Nephron (organoid): ENCODE data around the gene C21orf58.

Experiments used
- H3K27ac Mint-ChIP-seq, 3 experiments: 2 replicates each; pipeline ENCODE4 v1.8.0; 2020; ENCODE audit warnings: mixed read lengths in 3 of 3, mild to moderate bottlenecking in 2 of 3, moderate library complexity in 1 of 3
- H3K27me3 Mint-ChIP-seq: 2 replicates; pipeline ENCODE4 v1.8.0; 2021; ENCODE audit warnings: low read depth, mild to moderate bottlenecking, moderate library complexity, mixed read lengths
- H3K36me3 Mint-ChIP-seq: 2 replicates; pipeline ENCODE4 v1.8.0; 2020; ENCODE audit warnings: low read depth, mixed read lengths
- H3K4me1 Mint-ChIP-seq: 2 replicates; pipeline ENCODE4 v1.8.0; 2020; ENCODE audit warnings: mixed read lengths
- H3K4me3 Mint-ChIP-seq, 3 experiments: 2 replicates each; pipeline ENCODE4 v1.8.0; 2020; ENCODE audit warnings: mild to moderate bottlenecking in 3 of 3, mixed read lengths in 3 of 3, moderate library complexity in 2 of 3
- H3K9me3 Mint-ChIP-seq: 2 replicates; pipeline ENCODE4 v1.8.0; 2020; ENCODE audit warnings: mixed read lengths
- TF ChIP-seq, protein P1 (sequence below), 3 experiments: fragments of 200-600 bp; sonication (generic); IDR thresholded peaks; one replicate each; pipeline ENCODE4 v1.5.0; 2021; ENCODE audit warnings: antibody characterized with exemption in 3 of 3; ENCODE audit not compliant: unreplicated experiment in 3 of 3

C21orf58 gene

DNA sequence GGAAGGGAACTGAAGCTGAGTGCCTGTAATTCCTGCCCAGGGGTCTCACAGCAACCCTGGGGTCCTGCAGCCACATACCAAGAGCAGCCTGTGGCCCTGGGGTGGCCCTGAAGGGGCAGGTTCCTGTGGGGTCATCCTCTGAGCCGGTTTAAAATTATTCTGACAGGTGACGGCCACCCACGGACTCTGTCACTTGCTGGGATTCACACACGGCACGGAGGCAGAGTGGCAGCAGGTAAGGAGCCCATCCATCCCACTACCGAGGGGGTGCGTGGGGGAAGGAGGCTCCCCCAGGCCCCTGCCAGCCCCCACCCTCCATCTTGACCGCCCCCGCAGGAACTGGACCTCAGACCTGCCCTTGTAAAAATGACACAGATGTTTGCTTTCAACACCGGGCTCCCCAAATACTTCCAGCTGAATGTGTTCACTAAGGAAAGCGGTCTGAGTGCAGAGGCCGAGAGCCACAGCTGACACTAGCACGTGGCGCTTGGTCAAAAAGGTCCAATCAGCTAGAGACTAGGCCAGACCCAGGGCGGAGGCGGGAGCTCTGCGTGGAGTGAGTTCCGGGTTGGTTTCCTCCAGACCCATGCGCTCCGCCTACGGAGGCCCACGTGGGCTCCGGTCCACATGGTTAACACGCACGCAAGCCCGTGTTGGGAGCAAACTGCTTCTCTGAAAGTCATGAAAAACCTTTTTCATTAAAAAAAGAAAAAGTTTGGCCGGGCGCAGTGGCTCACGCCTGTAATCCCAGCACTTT is 27.5 kb downstream of the C21orf58 start:
- TF ChIP-seq, protein P1, sequence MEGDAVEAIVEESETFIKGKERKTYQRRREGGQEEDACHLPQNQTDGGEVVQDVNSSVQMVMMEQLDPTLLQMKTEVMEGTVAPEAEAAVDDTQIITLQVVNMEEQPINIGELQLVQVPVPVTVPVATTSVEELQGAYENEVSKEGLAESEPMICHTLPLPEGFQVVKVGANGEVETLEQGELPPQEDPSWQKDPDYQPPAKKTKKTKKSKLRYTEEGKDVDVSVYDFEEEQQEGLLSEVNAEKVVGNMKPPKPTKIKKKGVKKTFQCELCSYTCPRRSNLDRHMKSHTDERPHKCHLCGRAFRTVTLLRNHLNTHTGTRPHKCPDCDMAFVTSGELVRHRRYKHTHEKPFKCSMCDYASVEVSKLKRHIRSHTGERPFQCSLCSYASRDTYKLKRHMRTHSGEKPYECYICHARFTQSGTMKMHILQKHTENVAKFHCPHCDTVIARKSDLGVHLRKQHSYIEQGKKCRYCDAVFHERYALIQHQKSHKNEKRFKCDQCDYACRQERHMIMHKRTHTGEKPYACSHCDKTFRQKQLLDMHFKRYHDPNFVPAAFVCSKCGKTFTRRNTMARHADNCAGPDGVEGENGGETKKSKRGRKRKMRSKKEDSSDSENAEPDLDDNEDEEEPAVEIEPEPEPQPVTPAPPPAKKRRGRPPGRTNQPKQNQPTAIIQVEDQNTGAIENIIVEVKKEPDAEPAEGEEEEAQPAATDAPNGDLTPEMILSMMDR (IDR thresholded peaks at IDR 0.05; ENCODE audit: unreplicated experiment in 3 of 3) = no peak
- H3K27ac Mint-ChIP-seq = peak overlapping the region; percentile 40 to 64 (median 54)
- H3K4me3 Mint-ChIP-seq = peak overlapping the region; percentile 21 to 59 (median 43)
- H3K4me1 Mint-ChIP-seq = peaks cover 12% of the 10 kb centered on the region
- H3K27me3 Mint-ChIP-seq = no peaks in the 10 kb centered on the region
- H3K36me3 Mint-ChIP-seq = peaks cover 41% of the 10 kb centered on the region
- H3K9me3 Mint-ChIP-seq = peaks cover 3% of the 10 kb centered on the region

DNA sequence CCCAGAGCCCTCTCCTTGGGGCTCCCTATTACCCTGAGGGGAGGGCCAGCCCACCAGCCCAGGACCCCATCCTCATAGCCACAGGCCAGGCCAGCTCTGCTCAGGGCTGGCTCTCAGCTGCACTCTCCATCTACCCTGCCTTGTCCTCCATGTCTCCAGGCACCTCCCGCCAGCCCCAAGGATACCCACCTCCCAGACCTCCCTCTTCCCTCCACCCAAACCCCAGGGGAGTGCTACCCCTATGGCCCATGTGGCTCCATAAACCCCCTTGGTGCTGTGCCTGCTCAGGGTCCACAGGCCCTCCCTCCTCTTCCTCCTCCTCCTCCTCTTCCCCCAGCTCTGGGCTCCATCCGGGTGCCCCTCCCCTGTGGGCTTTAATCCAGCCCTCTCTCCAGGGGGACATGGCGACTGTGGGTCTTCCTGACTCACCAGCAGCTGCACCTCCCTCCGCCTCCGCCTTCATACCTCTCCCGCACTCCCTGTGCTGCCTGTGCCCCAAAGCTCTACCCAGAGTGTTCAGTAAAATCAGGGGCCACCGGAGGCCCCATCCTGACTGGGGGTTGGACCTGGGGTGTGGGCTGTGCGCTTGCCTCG is 28.4 kb downstream of the C21orf58 start:
- TF ChIP-seq, protein P1 (IDR thresholded peaks at IDR 0.05; ENCODE audit: unreplicated experiment in 3 of 3) = no peak
- peaks cover 34% of the 10 kb centered on the region for H3K36me3 Mint-ChIP-seq
- H3K27ac Mint-ChIP-seq = peak overlapping the region in 2 of 3 experiments; percentile 54 to 62
- peaks cover 12% of the 10 kb centered on the region for H3K4me1 Mint-ChIP-seq
- H3K9me3 Mint-ChIP-seq = peaks cover 3% of the 10 kb centered on the region
- H3K4me3 Mint-ChIP-seq = peak overlapping the region in 1 of 3 experiments; percentile 7
- no peaks in the 10 kb centered on the region for H3K27me3 Mint-ChIP-seq

DNA sequence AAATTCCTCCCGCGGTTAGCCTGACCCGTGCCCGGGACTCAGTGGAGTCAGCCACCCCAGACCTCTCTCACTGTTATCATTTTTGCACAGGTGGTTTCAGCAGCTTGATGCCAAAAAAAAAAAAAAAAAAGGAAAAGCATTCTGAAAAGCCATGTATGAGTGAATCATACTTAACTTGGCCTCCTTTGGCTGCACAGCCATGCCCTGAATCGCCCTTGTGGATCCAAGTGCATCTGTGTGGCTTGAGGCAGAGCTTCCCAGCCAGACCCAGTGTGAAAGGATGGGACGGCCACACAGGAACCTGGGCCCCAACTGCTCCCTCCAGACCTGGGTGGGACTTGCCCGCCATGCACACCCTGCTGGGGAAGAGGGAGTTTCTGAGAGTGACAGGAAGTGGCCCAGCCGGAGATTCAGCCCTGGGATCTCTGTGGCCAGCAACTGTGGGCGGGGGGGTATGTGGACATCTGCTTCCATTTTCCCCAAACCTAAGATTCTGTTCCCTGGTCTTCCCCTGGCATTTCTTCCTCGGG is 29.0 kb downstream of the C21orf58 start:
- H3K27me3 Mint-ChIP-seq = no peaks in the 10 kb centered on the region
- peak overlapping the region in 2 of 3 experiments; percentile 54 to 62 for H3K27ac Mint-ChIP-seq
- H3K9me3 Mint-ChIP-seq = peaks cover 3% of the 10 kb centered on the region
- no peak overlapping the region for H3K4me3 Mint-ChIP-seq
- H3K4me1 Mint-ChIP-seq = peaks cover 12% of the 10 kb centered on the region
- TF ChIP-seq, protein P1 (IDR thresholded peaks at IDR 0.05; ENCODE audit: unreplicated experiment in 3 of 3) = no peak
- peaks cover 34% of the 10 kb centered on the region for H3K36me3 Mint-ChIP-seq

DNA sequence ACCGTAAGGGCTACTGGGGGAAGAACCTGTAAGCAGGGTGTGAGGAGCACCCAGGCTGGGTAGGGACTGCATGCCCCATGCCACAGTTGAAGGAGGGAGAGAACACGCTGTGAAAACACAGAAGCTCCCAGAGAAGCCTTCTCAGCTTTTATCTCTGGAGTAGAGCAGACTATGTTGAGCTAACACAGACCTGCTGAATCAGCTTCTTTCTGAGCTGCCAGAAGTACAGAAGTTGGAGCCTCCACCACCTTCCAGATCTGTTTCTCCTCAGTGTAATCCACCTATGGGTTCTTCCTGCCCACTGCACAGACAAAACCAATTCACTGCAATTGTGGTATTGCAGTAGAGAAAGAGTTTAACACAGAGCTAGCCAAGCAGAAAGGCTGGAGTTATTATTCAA is 32.1 kb downstream of the C21orf58 start:
- Mint-ChIP-seq H3K27me3 (no peaks in the 10 kb centered on the region), H3K9me3 (peaks cover 3% of the 10 kb centered on the region), H3K36me3 (peaks cover 36% of the 10 kb centered on the region), H3K4me1 (peaks cover 19% of the 10 kb centered on the region), H3K4me3 (no peak overlapping the region), H3K27ac (no peak overlapping the region)
- TF ChIP-seq, protein P1 (IDR thresholded peaks at IDR 0.05; ENCODE audit: unreplicated experiment in 3 of 3) = no peak

DNA sequence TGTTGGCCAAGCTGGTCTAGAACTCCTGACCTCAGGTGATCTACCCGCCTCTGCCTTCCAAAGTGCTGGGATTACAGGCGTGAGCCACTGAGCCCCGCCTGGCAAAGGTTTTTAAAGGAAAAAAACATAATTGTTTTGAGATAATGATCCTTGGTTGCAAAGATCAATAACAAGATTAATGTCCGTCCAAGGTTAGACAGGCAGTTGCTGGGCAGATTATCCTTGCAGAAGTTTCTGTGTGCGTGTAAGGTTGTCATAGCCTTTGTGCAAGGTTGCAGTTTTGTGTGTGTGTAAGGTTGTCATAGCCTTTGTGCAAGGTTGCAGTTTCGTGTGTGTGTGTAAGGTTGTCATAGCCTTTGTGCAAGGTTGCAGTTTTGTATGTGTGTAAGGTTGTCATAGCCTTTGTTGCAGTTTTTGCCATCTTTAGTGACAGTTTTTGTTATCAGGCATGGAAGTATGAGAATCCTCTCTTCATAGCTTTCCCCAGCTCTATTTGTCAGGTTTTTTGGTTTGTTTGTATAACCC is 34.0 kb downstream of the C21orf58 start:
- no peaks in the 10 kb centered on the region for H3K27me3 Mint-ChIP-seq
- H3K9me3 Mint-ChIP-seq = peaks cover 3% of the 10 kb centered on the region
- TF ChIP-seq, protein P1 (IDR thresholded peaks at IDR 0.05; ENCODE audit: unreplicated experiment in 3 of 3) = no peak
- H3K27ac Mint-ChIP-seq = peak overlapping the region in 1 of 3 experiments; percentile 5
- H3K36me3 Mint-ChIP-seq = peaks cover 39% of the 10 kb centered on the region
- H3K4me3 Mint-ChIP-seq = peak overlapping the region in 1 of 3 experiments; percentile 15
- H3K4me1 Mint-ChIP-seq = peaks cover 19% of the 10 kb centered on the region
